Right lobe of liver (tissue), 4 donors: ENCODE data around the gene FAM83F.

Experiments
- CTCF ChIP-seq, 4 donors: fragments of 200-600 bp in 3 of 4; fragments of 450-650 bp in 1 of 4; IDR thresholded peaks; one replicate each; pipeline versions ENCODE4 v1.5.1 to v1.8.0; 2016 to 2022; ENCODE audit warnings: antibody characterized with exemption in 4 of 4, mild to moderate bottlenecking in 2 of 4
- POLR2A ChIP-seq: fragments of 450-650 bp; IDR thresholded peaks from one replicate; pipeline ENCODE4 v1.6.1; 2017; ENCODE audit warnings: antibody characterized with exemption, mild to moderate bottlenecking
- donor health status: DM: no; HTN: no; CAD: no.
- donor health status: DM: no; HTN: no; CAD: no.
- donor health status: DM: no; HTN: yes; CAD: no.

- no peak for TF ChIP-seq POLR2A
- no peak for TF ChIP-seq CTCF (IDR thresholded peaks at IDR 0.05)
Observed at GRCh38 chr22:39949964-39950737, 44.6 kb upstream of the FAM83F start.
